HEK293T (cell line): ENCODE results near the gene SHANK1.

ENCODE experiments used
- ARNT ChIP-seq: fragments of 450-650 bp; IDR thresholded peaks from 2 replicates; pipeline ENCODE4 v1.6.1; 2017; ENCODE audit warnings: mild to moderate bottlenecking
- BHLHE40 ChIP-seq: fragments of 450-650 bp; IDR thresholded peaks from 2 replicates; pipeline ENCODE4 v1.6.1; 2016; ENCODE audit warnings: mild to moderate bottlenecking, moderate library complexity, borderline replicate concordance
- FOXA1 ChIP-seq: fragments of 450-650 bp; IDR thresholded peaks from 2 replicates; pipeline ENCODE4 v1.6.1; 2016; ENCODE audit warnings: mild to moderate bottlenecking
- HDGF ChIP-seq: fragments of 450-650 bp; IDR thresholded peaks from 2 replicates; pipeline ENCODE4 v1.6.1; 2017; ENCODE audit warnings: antibody characterized with exemption, borderline replicate concordance
- L3MBTL2 ChIP-seq: fragments of 450-650 bp; conservative IDR thresholded peaks from 2 replicates; pipeline ENCODE4 v1.6.1; 2016; ENCODE audit warnings: mild to moderate bottlenecking
- NFRKB ChIP-seq: fragments of 450-650 bp; IDR thresholded peaks from 2 replicates; pipeline ENCODE4 v1.6.1; 2016; ENCODE audit warnings: mild to moderate bottlenecking, moderate library complexity
- PKNOX1 ChIP-seq: fragments of 450-650 bp; IDR thresholded peaks from 2 replicates; pipeline ENCODE4 v1.6.1; 2016
- SP1 ChIP-seq: fragments of 450-650 bp; IDR thresholded peaks from 2 replicates; pipeline ENCODE4 v1.6.1; 2017
- TARDBP ChIP-seq: fragments of 450-650 bp; IDR thresholded peaks from 2 replicates; pipeline ENCODE4 v1.6.1; 2016
- ZNF384 ChIP-seq: fragments of 450-650 bp; IDR thresholded peaks from 2 replicates; pipeline ENCODE4 v1.6.1; 2016

GRCh38 chr19:50713556-50714236, 5.9 kb downstream of the SHANK1 start:
- TF ChIP-seq SP1 (no peak), ZNF384 (no peak), FOXA1 (no peak), HDGF (no peak), BHLHE40 (no peak), NFRKB (no peak), TARDBP (no peak), ARNT (no peak), L3MBTL2 (no peak), PKNOX1 (no peak)
